T-helper 1 cell treated with Interleukin-12 subunit alpha and Interleukin-12 subunit beta and Interleukin-4 antibody, amounts not matched to agents 30 μg/mL and 1 μg/mL, for 36 hours (primary cell): ENCODE measurements around the gene KATNAL2.

ENCODE experiments used
- H3K27ac Mint-ChIP-seq: one replicate; pipeline ENCODE4 v1.8.0; 2021; ENCODE audit warnings: mild to moderate bottlenecking, mixed read lengths
- H3K27me3 Mint-ChIP-seq: one replicate; pipeline ENCODE4 v1.8.0; 2021; ENCODE audit warnings: low read depth, mixed read lengths
- H3K36me3 Mint-ChIP-seq: one replicate; pipeline ENCODE4 v1.8.0; 2021; ENCODE audit warnings: low read depth, mixed read lengths
- H3K4me1 Mint-ChIP-seq: one replicate; pipeline ENCODE4 v1.8.0; 2021; ENCODE audit warnings: low read depth, mixed read lengths
- H3K4me3 Mint-ChIP-seq: one replicate; pipeline ENCODE4 v1.8.0; 2021; ENCODE audit warnings: mild to moderate bottlenecking, moderate library complexity, mixed read lengths
- H3K9me3 Mint-ChIP-seq: one replicate; pipeline ENCODE4 v1.8.0; 2021; ENCODE audit warnings: mixed read lengths

Gene KATNAL2, protein sequence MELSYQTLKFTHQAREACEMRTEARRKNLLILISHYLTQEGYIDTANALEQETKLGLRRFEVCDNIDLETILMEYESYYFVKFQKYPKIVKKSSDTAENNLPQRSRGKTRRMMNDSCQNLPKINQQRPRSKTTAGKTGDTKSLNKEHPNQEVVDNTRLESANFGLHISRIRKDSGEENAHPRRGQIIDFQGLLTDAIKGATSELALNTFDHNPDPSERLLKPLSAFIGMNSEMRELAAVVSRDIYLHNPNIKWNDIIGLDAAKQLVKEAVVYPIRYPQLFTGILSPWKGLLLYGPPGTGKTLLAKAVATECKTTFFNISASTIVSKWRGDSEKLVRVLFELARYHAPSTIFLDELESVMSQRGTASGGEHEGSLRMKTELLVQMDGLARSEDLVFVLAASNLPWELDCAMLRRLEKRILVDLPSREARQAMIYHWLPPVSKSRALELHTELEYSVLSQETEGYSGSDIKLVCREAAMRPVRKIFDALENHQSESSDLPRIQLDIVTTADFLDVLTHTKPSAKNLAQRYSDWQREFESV

DNA sequence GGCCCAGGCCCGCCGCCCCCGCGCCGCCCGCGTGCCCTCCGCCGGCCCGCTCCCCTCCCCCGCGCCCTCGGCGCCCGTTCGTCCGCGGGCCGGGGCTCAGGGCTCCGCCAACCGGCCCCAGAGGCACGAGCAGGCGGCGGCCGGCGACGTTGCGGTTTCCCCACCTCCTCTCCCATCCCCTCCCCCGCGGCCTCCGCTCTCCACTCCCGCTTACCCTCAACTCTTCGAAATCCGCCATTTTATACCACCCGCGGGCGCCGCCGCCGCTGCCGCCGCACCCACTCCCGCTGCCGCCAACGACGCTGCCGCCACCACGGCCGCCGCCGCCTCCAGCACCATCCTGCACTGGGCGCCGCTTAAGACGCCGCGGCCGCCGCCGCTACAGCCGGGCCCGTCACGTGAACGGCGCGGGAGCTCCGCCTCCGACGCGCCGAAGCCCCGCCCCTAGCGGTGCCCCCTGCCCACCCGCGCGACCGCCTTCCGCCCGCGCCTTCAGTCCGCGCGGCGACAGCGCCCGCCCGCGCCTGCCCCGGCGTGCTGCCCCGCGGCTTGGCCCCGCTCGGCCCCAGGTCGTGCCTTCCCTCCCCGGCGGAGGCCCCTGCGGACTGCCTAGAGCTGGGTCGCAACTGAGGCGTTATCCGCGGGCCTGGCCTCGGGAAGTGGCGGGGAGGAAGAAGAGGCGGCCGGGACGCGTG, at the start of gene KATNAL2, which contains the start of gene PIAS2:
TSS of gene KATNAL2 (plus strand) at position 495 of the 695 bp plus-strand sequence. CDS start 29,271 bp downstream, outside the sequence.
TSS of gene PIAS2 (minus strand) at position 400 of the 695 bp plus-strand sequence. CDS start at position 238, 162 bp downstream.
- H3K27me3 Mint-ChIP-seq = peaks cover 3% of the 10 kb centered on the region
- peaks cover 34% of the 10 kb centered on the region for H3K4me1 Mint-ChIP-seq

DNA sequence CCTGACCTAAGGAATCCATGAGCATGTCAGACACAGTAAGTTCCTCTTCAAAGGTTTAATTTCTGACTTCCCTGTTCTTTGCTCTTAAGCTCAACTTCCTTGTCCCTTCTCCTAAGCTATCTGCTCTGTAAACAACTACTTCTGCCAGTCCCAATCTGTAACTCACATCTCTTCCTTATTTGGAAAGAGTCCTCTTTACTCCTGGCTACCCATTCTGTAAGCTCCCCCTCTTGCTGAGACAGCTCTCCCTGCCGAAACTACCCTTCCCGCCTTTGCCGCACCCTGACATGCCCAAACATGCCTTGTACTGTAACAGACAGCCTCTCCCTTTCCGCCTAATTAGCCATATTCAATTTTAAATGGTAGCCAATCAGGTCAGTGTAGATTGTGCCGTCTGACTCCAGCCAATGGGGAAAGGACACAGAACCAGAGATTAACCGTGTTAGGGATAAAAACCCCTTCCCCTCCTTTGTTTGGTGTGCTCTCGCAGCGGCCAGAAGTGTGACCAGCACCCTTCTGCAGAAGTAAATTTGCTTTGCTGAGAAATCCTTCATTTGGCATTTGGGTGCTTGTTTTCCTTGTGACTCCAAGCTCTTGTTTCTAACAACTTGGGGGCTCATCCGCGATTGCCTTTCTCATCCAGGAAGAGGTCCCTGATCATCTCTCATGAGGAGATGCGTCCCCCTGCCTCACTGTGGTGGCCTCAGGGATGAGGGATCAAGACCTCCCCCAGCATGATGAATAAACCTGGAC, 49.1 kb upstream of the KATNAL2 start:
- Mint-ChIP-seq H3K36me3 (peaks cover 29% of the 10 kb centered on the region), H3K27ac (no peak overlapping the region)

More for the DNA sequence above, at the start of gene KATNAL2, which contains the start of gene PIAS2:
- Mint-ChIP-seq H3K36me3 (peaks cover 5% of the 10 kb centered on the region), H3K9me3 (no peaks in the 10 kb centered on the region), H3K27ac (peak within 1 kb of the TSS; percentile 87), H3K4me3 (peak within 1 kb of the TSS; percentile 90)

DNA sequence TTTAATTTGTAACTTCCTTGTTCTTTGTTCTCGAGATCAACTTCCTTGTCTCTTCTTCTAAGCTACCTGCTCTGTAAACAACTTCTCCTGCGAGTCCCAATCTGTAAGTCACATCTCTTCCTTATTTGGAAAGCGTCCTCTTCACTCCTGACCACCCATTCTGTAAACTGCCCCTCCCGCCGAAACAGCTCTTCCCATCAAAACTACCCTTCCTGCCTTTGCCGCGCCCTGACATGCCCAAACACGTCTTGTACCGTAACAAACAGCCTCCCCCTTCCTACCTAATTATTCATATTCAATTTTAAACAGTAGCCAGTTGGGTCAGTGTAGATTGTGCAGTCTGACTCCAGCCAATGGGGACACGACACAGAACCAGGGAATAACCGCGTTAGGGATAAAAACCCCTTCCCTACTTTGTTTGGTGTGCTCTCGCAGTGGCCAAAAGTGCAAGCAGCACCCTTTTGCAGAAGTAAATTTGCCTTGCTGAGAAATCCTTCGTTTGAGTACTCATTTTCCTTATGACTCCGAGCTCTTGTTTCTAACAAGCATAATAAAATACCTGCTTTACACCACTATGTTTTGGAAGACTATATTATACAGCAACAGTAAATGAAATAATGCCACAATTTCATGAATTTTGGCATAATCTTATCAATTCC, 39.9 kb upstream of the KATNAL2 start:
- H3K36me3 Mint-ChIP-seq = peaks cover 28% of the 10 kb centered on the region
- H3K4me1 Mint-ChIP-seq = peaks cover 4% of the 10 kb centered on the region
- H3K27ac Mint-ChIP-seq = no peak overlapping the region
- no peak overlapping the region for H3K4me3 Mint-ChIP-seq
- no peaks in the 10 kb centered on the region for H3K27me3 Mint-ChIP-seq
- peaks cover 43% of the 10 kb centered on the region for H3K9me3 Mint-ChIP-seq

More for the DNA sequence above, 49.1 kb upstream of the KATNAL2 start:
- H3K9me3 Mint-ChIP-seq = peaks cover 37% of the 10 kb centered on the region
- H3K27me3 Mint-ChIP-seq = no peaks in the 10 kb centered on the region
- peaks cover 10% of the 10 kb centered on the region for H3K4me1 Mint-ChIP-seq
- H3K4me3 Mint-ChIP-seq = no peak overlapping the region

DNA sequence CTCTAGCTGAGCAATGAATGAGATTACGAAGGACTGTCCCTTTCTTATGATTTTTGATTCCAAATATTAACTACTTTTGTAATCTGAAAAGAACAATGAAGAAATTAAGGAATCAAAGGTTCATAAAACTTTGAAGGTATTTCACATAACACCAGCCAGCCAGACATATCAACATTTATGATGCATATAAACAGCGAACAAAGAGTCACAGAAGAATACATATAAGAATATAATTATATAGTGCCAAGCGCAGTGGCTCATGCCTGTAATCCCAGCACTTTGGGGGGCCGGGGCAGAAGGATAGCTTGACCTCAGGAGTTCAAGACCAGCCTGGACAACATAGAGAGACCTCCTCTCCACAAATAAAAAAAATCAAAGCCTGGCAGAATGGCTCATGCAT, 34.2 kb upstream of the KATNAL2 start:
- no peak overlapping the region for H3K4me3 Mint-ChIP-seq
- peaks cover 19% of the 10 kb centered on the region for H3K9me3 Mint-ChIP-seq
- H3K4me1 Mint-ChIP-seq = no peaks in the 10 kb centered on the region
- H3K27ac Mint-ChIP-seq = no peak overlapping the region
- H3K27me3 Mint-ChIP-seq = no peaks in the 10 kb centered on the region
- H3K36me3 Mint-ChIP-seq = peaks cover 18% of the 10 kb centered on the region

DNA sequence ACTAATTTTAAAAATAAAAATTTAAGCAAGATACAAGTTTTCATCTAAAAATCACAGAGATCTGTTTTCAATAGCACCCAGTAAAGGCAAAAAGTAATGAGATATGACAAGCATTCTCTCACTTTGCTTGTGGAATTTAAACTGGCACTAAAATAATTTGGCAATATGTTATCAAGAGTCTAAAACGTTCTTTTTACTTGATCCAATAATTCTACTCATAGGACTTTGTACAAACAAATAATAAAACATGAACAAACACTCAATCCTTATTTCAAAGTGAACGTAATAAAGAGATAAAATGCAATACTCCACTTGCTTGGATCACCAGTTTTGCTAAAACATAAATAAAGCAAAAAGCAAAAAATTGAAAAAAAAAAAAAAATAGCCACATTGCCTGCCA, 30.5 kb upstream of the KATNAL2 start:
- Mint-ChIP-seq H3K9me3 (peaks cover 22% of the 10 kb centered on the region), H3K27me3 (no peaks in the 10 kb centered on the region), H3K4me1 (peaks cover 7% of the 10 kb centered on the region), H3K4me3 (no peak overlapping the region), H3K27ac (no peak overlapping the region), H3K36me3 (peaks cover 35% of the 10 kb centered on the region)

DNA sequence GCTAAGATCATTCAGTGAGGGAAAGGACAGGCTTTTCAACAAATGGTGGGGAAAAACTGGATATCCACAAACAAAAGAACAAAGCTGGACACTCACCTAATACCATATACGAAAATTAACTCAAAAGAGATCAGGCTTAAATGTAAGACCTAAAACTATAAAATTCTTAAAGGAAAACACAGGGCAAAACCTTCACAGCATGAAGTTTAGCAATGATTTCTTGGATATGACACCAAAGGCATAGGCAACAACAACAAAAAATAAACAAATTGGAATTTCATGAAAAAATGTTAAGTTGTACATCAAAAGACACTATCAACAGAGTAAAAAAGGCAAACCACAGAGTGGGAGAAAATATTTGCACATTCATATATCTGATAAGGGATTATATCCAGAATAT, 28.4 kb upstream of the KATNAL2 start:
- Mint-ChIP-seq H3K4me3 (no peak overlapping the region), H3K9me3 (peaks cover 22% of the 10 kb centered on the region), H3K27me3 (no peaks in the 10 kb centered on the region), H3K27ac (no peak overlapping the region), H3K4me1 (peaks cover 16% of the 10 kb centered on the region), H3K36me3 (peaks cover 36% of the 10 kb centered on the region)

DNA sequence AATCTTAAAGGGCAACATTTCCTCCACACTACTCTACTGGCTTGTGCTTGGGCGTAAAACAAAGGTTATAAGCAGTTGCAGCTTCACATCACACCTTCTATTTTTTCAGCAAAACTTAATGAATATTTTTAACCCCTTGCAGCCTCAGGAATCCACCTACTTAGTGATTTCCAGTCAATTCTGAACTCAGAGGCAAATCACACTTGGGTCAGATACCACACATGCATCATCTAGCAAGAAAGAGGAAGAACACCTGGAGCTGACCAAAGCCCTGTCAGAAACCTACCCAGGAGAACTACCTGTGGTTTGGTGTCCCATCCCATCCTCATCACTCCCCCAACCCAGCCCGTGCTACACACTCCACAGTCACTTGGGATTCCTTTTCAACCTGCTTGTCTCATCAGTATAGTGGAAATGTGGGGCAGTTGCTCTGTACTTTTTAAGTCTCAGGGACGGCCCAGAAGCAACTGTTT, 25.6 kb upstream of the KATNAL2 start:
- Mint-ChIP-seq H3K27ac (no peak overlapping the region), H3K36me3 (peaks cover 34% of the 10 kb centered on the region), H3K9me3 (peaks cover 22% of the 10 kb centered on the region), H3K4me1 (peaks cover 20% of the 10 kb centered on the region), H3K27me3 (no peaks in the 10 kb centered on the region), H3K4me3 (no peak overlapping the region)

DNA sequence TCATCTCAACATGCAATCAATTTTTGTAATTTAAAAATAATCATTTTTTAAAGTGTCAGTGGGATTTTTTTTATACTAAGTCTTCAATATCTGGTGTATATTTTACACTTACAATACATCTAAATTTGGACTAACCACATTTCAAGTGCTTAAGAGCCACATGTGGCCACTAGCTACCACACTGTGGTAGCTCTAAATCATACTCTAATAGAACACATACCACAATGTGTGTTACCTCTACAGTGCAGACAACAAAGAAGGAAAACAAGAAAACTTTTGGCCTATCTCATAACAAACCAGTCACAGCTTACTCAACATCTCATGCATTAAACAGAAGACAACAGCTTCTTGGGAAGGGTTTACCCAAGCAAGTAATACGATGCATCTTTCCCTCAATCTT, 24.6 kb upstream of the KATNAL2 start:
- Mint-ChIP-seq H3K4me3 (no peak overlapping the region), H3K27me3 (no peaks in the 10 kb centered on the region), H3K27ac (no peak overlapping the region), H3K36me3 (peaks cover 30% of the 10 kb centered on the region), H3K9me3 (peaks cover 15% of the 10 kb centered on the region), H3K4me1 (peaks cover 20% of the 10 kb centered on the region)

DNA sequence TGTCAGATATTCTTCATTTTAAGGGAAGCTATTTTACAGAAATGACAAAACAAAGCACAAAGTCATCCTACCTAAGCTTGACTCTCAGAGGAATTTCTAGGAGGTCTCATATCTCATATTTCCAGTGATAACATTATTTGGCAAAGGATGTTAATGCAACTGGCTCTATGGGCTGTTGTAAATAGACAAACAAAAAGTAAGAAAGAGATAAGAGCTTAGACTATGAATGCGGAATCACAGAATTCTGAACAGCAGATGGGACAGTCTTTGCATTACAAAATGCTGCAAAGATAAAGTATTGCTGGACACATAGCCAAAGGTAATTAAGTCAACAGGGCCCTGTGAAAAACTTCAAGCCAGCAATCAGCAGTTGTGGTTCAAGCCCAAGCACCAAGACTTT, 24.0 kb upstream of the KATNAL2 start:
- Mint-ChIP-seq H3K27ac (no peak overlapping the region), H3K4me3 (no peak overlapping the region), H3K9me3 (peaks cover 15% of the 10 kb centered on the region), H3K27me3 (no peaks in the 10 kb centered on the region), H3K36me3 (peaks cover 26% of the 10 kb centered on the region), H3K4me1 (peaks cover 20% of the 10 kb centered on the region)

DNA sequence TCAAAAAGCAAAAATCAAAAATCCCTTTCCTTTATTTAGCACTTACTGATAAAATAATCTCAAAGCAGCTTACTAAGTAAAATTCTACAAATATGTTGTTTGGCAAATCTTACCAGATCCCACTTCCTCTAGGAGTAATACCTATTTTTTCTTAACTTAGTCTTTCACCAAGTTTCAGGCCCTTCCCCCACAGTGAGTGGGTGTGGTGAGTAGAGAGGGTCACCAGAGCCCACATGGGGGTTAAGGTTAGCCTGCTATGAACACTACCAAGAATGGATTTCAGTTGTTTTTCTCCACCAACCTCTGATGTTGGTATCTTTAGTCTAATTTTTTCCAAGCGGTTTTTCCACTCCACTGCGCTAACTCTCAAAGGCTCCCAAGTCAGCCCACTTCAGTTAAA, 23.3 kb upstream of the KATNAL2 start:
- Mint-ChIP-seq H3K4me3 (no peak overlapping the region), H3K36me3 (peaks cover 18% of the 10 kb centered on the region), H3K4me1 (peaks cover 20% of the 10 kb centered on the region), H3K9me3 (peaks cover 9% of the 10 kb centered on the region), H3K27me3 (no peaks in the 10 kb centered on the region), H3K27ac (no peak overlapping the region)

DNA sequence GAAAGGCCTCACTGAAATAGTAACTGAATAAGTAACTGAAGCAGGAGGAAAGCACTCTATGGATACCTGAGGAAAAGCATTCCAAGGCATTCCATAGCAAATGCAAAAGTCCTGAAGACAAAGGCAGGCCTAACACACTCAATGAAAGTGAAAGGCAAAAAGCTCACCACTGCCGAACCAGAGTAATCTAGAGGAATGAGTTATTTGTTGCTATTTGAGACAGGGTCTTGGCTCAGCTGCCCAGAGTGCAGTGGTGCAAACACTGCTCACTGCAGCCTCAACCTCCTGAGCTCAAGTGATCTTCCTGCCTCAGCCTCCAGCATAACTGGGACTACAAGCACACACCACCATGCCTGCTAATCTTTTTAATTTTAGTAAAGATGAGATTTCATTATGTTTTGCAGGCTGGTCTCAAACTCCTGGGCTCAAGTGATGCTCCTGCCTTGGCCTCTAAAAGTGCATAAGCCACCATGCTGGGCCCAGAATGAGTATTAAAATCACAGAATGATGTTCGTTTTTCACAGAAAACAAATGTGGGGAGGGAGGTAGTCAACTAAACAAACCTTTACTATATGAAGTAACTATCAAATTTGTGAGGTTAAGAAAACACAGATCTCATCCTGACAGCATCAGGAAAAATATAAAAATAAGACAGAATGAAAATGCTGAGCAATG, 18.0 kb upstream of the KATNAL2 start:
- Mint-ChIP-seq H3K4me1 (peaks cover 3% of the 10 kb centered on the region), H3K4me3 (no peak overlapping the region), H3K27ac (peak overlapping the region; percentile 41), H3K27me3 (no peaks in the 10 kb centered on the region), H3K36me3 (peaks cover 8% of the 10 kb centered on the region), H3K9me3 (no peaks in the 10 kb centered on the region)

DNA sequence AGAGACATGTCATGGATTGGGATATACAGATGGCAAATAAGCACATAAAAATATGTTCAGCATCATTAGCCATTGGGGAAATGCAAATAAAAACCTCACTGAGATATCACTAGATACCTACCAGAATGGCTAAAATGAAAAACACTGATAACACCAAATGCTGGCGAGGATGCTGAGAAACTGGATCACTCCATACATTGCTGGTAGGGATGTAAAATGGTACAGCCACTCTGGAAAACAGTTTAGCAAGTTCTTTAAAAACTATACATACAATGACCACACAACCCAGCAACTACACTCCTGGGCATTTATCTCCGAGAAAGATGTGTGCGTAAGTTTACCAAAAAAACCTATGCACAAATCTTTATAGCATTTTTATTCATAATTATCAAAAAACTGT, 14.0 kb upstream of the KATNAL2 start:
- Mint-ChIP-seq H3K9me3 (peaks cover 3% of the 10 kb centered on the region), H3K4me3 (no peak overlapping the region), H3K27me3 (no peaks in the 10 kb centered on the region), H3K4me1 (peaks cover 7% of the 10 kb centered on the region), H3K36me3 (peaks cover 19% of the 10 kb centered on the region), H3K27ac (no peak overlapping the region)

DNA sequence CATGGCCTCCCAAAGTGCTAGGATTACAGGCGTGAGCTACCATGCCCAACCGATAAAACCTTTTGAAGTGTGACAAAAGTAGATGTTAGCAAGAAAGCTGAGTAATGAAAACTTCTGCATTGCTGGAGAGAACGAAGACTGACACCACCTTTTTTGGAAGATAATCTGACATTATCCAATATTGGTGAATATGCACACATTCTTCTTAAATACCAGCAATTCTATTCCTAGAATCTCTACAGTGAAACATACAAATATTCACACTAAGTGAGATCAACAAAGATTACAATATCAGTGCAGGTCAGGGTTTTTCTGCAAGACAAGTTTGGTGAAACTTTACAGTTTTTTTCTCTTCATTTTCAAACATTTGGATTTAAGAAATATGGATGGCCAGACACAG, 7.9 kb upstream of the KATNAL2 start:
- no peak overlapping the region for H3K4me3 Mint-ChIP-seq
- peaks cover 3% of the 10 kb centered on the region for H3K9me3 Mint-ChIP-seq

More for the DNA sequence above, 7.9 kb upstream of the KATNAL2 start:
- H3K4me1 Mint-ChIP-seq = peaks cover 13% of the 10 kb centered on the region
- H3K27ac Mint-ChIP-seq = no peak overlapping the region
- peaks cover 16% of the 10 kb centered on the region for H3K36me3 Mint-ChIP-seq
- H3K27me3 Mint-ChIP-seq = no peaks in the 10 kb centered on the region
